Ascending aorta (tissue), 2 donors: ENCODE data around the gene CASP14. TPM values are rescaled to one million over a fixed set of nuclear protein-coding genes. Genes with fewer than 3 reads are reported as not detected.

ENCODE experiments used
- DNase-seq, 2 donors: peaks; one replicate each; pipeline ENCODE4 v3.0.0-alpha.2; 2019; ENCODE audit warnings: low spot score in 2 of 2
- H3K27ac ChIP-seq, 2 donors: fragments of 200-600 bp; sonication (generic); one replicate each; pipeline ENCODE4 v1.5.1; 2016 to 2017; ENCODE audit warnings: mild to moderate bottlenecking in 1 of 2
- H3K27me3 ChIP-seq: fragments of 200-600 bp; sonication (generic); one replicate; pipeline ENCODE4 v1.5.1; 2017
- H3K36me3 ChIP-seq, 2 donors: fragments of 200-600 bp; sonication (generic); one replicate each; pipeline ENCODE4 v1.5.1; 2016
- H3K4me1 ChIP-seq, 2 donors: fragments of 200-600 bp; sonication (generic); one replicate each; pipeline ENCODE4 v1.5.1; 2016 to 2017; ENCODE audit warnings: mild to moderate bottlenecking in 1 of 2
- H3K4me3 ChIP-seq, 2 donors: fragments of 200-600 bp; sonication (generic); one replicate each; pipeline ENCODE4 v1.5.1; 2016 to 2017; ENCODE audit warnings: mild to moderate bottlenecking in 1 of 2
- H3K9me3 ChIP-seq, 2 donors: fragments of 200-600 bp; sonication (generic); one replicate each; pipeline ENCODE4 v1.5.1; 2016
- CTCF ChIP-seq, 3 experiments: fragments of 200-600 bp in 2 of 3; fragments of 450-650 bp in 1 of 3; sonication (generic) in 2 of 3; IDR thresholded peaks; one replicate each; pipeline ENCODE4 v1.5.1; 2016 to 2019; ENCODE audit warnings: antibody characterized with exemption in 3 of 3, mild to moderate bottlenecking in 1 of 3, moderate library complexity in 1 of 3
- intact Hi-C: fragments of 100-400 bp; cut with DNase I; formaldehyde crosslinking; loops from one replicate; pipeline ENCODE4 v1.15.1; 2023
- total RNA-seq: library from RNA; depleted of rRNA; stranded (reverse); fragments of >200 nt; gene quantifications from one replicate; pipeline ENCODE4 v1.1.0, GENCODE V29; 2016

CASP14 gene
- total RNA-seq, 1 donor from 2014 or later, result not detected

DNA sequence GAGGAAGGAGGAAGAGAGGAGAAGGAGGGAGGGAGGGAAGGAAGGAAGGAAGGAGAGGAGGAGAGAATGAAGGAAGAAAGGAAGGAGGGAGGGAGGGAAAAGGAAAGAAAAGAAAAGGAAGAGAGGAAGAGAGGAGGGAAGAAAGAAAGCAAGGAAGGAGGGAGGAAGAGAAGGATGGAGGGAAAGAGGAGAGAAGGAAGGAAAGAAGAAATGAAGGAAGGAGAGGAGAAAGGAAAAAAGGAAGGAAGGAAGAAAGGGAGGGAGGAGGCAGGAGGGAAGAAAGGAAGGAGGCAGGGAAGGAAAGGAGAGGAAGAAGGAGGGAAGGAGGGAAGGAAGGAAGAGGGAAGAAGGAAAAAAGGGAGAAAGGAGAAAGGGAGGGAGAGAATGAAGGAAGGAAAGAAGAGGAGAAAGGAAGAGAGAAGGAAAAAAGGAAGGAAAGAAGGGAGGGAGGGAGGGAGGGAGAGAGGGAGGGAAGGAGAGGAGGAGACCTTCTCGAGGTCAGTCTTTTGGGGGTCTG, 13.4 kb upstream of the CASP14 start:
- no peaks in the 10 kb centered on the region for H3K9me3 ChIP-seq
- intact Hi-C loops, result no loop called here
- no peak for TF ChIP-seq CTCF (IDR thresholded peaks at IDR 0.05)
- no peak for DNase-seq
- no peaks in the 10 kb centered on the region for H3K36me3 ChIP-seq
- no peaks in the 10 kb centered on the region for H3K4me1 ChIP-seq
- no peak overlapping the region for H3K27ac ChIP-seq
- H3K4me3 ChIP-seq, result no peak overlapping the region
- H3K27me3 ChIP-seq, result no peaks in the 10 kb centered on the region

- H3K9me3 ChIP-seq, result no peaks in the 10 kb centered on the region
- H3K27ac ChIP-seq, result no peak overlapping the region
- intact Hi-C loops, result no loop called here
- no peaks in the 10 kb centered on the region for H3K4me1 ChIP-seq
- H3K36me3 ChIP-seq, result no peaks in the 10 kb centered on the region
- no peak for TF ChIP-seq CTCF (IDR thresholded peaks at IDR 0.05)
- no peak for DNase-seq
- no peaks in the 10 kb centered on the region for H3K27me3 ChIP-seq
- no peak overlapping the region for H3K4me3 ChIP-seq
These were observed 11.7 kb upstream of the CASP14 start for GRCh38 chr19:15037586-15037985.

DNA sequence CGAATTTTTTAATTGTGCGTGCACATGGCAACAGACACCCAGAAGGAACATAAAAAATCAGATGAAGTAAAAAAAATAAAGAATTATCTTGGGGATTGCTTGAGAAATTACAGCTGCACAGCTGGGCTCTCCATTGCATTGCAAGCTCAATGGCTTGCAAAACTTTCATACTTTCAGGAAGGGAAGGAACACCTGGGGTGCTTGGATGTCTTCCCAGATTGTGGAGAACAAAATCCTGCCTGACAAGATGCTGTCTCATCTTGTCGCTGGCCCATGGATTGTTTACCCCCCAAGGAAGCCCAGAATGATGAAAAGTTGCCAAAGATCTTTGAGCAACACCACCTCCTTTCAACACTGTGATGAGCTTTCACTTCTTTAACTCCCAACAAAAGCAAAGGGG, 11.0 kb upstream of the CASP14 start:
- no peak for TF ChIP-seq CTCF (IDR thresholded peaks at IDR 0.05)
- no peak overlapping the region for H3K27ac ChIP-seq
- no peaks in the 10 kb centered on the region for H3K36me3 ChIP-seq
- no peaks in the 10 kb centered on the region for H3K9me3 ChIP-seq
- intact Hi-C loops, result no loop called here
- H3K27me3 ChIP-seq, result no peaks in the 10 kb centered on the region
- DNase-seq, result no peak
- no peak overlapping the region for H3K4me3 ChIP-seq
- no peaks in the 10 kb centered on the region for H3K4me1 ChIP-seq

DNA sequence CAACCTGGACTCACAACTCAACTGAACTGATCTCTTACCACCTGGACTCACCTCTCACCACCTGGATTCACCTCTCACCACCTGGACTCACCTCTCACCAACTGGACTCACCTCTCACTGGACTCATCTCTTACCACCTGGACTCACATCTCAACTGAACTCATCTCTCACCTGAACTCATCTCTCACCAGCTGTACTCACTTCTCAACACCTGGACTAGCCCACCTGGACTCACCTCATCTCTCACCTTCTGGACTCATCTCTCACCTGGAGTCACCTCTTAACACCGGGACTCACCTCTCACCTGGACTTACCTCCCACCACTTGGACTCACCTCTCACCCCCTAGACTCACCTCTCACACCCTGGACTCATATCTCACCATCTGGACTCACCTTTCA, 7.3 kb upstream of the CASP14 start:
- DNase-seq, result no peak
- Histone ChIP-seq H3K4me1 (no peaks in the 10 kb centered on the region), H3K9me3 (no peaks in the 10 kb centered on the region), H3K27me3 (no peaks in the 10 kb centered on the region), H3K4me3 (no peak overlapping the region), H3K27ac (no peak overlapping the region), H3K36me3 (no peaks in the 10 kb centered on the region)
- intact Hi-C loops, result no loop called here
- TF ChIP-seq CTCF (IDR thresholded peaks at IDR 0.05), result no peak

DNA sequence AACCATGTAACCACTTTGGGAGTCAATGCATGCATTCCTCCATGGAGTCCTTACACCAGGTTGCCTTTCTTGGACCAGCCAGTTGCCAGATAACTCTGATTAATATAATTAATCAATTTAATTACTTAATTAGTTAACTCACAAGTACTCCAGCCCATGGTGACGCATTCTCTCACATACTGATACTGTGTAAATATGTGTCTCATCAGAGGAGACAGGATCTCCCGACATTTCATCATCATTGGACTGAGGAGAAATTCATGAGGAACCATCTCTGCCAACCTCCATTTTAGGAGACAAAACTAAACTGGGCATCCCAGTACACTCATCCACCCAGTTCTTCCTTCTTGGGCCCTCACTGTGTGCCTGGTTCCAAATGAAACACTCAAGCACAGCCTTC, 6.5 kb upstream of the CASP14 start:
- no peak for DNase-seq
- Histone ChIP-seq H3K4me3 (no peak overlapping the region), H3K27ac (no peak overlapping the region), H3K4me1 (no peaks in the 10 kb centered on the region), H3K27me3 (no peaks in the 10 kb centered on the region), H3K36me3 (no peaks in the 10 kb centered on the region), H3K9me3 (no peaks in the 10 kb centered on the region)
- intact Hi-C loops, result no loop called here
- no peak for TF ChIP-seq CTCF (IDR thresholded peaks at IDR 0.05)

DNA sequence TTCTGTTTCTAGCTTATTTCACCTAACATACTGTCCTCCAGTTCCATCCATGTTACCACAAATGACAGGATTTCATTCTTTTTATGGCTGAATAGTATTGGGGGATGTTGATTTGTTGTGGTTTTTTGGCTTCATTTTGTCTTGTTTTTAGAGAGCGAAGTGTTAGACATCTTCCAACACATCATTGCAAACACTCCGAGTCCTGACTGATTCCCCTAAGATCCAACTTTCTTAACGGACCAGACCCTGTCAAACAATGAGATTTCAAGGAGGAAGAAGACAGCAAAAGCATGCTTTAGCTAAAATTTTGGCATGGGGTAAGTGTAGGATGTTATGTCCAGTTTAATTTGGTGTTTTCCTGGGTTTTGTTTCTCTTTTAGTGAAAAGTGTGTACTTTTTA, 3.8 kb upstream of the CASP14 start:
- no peak overlapping the region for H3K27ac ChIP-seq
- TF ChIP-seq CTCF (IDR thresholded peaks at IDR 0.05), result no peak
- H3K4me1 ChIP-seq, result no peaks in the 10 kb centered on the region
- H3K36me3 ChIP-seq, result no peaks in the 10 kb centered on the region
- H3K4me3 ChIP-seq, result no peak overlapping the region
- H3K9me3 ChIP-seq, result no peaks in the 10 kb centered on the region
- intact Hi-C loops, result no loop called here
- H3K27me3 ChIP-seq, result no peaks in the 10 kb centered on the region
- DNase-seq, result no peak
